Kidney (tissue), 14 donors: ENCODE measurements around the gene PCDH9. TPM values are rescaled to one million over a fixed set of nuclear protein-coding genes. Genes with fewer than 3 reads are reported as not detected.

ENCODE experiments used
- DNase-seq, 5 donors: peaks; one replicate each; pipeline ENCODE4 v3.0.0-alpha.2; 2013 to 2020
- FAIRE-seq: peaks from 2 replicates; lab custom pipeline; 2012; peaks lifted over from hg19 to GRCh38; lab: Jason Lieb, UNC
- H3K27ac ChIP-seq, 2 donors: one replicate each; pipeline ENCODE4 v1.7.0; 2013; ENCODE audit warnings: low read depth in 2 of 2, low read length in 2 of 2, inconsistent platforms in 1 of 2
- H3K27me3 ChIP-seq: one replicate; pipeline ENCODE4 v1.7.1; 2013; ENCODE audit warnings: low read length, inconsistent platforms; ENCODE audit not compliant: control insufficient read depth, insufficient read depth
- H3K36me3 ChIP-seq, 3 donors: one replicate each; pipeline versions ENCODE4 v1.7.0 to v1.7.1; 2013; ENCODE audit warnings: low read length in 3 of 3, control low read depth in 1 of 3, inconsistent platforms in 1 of 3; ENCODE audit not compliant: insufficient read depth in 3 of 3, control insufficient read depth in 2 of 3
- H3K4me1 ChIP-seq, 3 donors: one replicate each; pipeline versions ENCODE4 v1.7.0 to v1.7.1; 2013; ENCODE audit warnings: low read length in 3 of 3, inconsistent platforms in 1 of 3, low read depth in 1 of 3; ENCODE audit not compliant: control insufficient read depth in 2 of 3, insufficient read depth in 2 of 3
- H3K4me3 ChIP-seq, 3 donors: one replicate each; pipeline versions ENCODE4 v1.7.0 to v1.8.1; 2013; ENCODE audit warnings: low read length in 3 of 3, control low read depth in 1 of 3, inconsistent platforms in 1 of 3
- H3K9ac ChIP-seq, 3 donors: one replicate each; pipeline versions ENCODE4 v1.7.0 to v1.7.1; 2013; ENCODE audit warnings: low read length in 3 of 3, control low read depth in 1 of 3, inconsistent platforms in 1 of 3
- H3K9me3 ChIP-seq, 3 donors: one replicate each; pipeline versions ENCODE4 v1.7.0 to v1.7.1; 2013; ENCODE audit warnings: low read length in 3 of 3, control low read depth in 1 of 3, inconsistent platforms in 1 of 3; ENCODE audit not compliant: control insufficient read depth in 2 of 3, insufficient read depth in 1 of 3
- CTCF ChIP-seq: IDR thresholded peaks from 3 replicates; pipeline ENCODE4 v1.5.1; 2012; ENCODE audit warnings: mild to moderate bottlenecking, moderate library complexity, borderline replicate concordance; ENCODE audit not compliant: insufficient read depth; ENCODE audit errors: extremely low read depth
- intact Hi-C: fragments of 100-400 bp; cut with DNase I; formaldehyde crosslinking; loops from one replicate; pipeline ENCODE4 v1.11.1; 2022
- polyA plus RNA-seq: library from polyadenylated mRNA; stranded (reverse); fragments of 350-450 nt; fragmentation: Illumina TruSeq; extraction: RNeasy Lipid Tissue Mini Kit (QIAGEN cat#74804); gene quantifications from one replicate; pipeline ENCODE4 v1.2.3, GENCODE V29; 2014; ENCODE audit warnings: low read depth, low replicate concordance; ENCODE audit not compliant: insufficient read depth
- total RNA-seq: library from RNA; stranded (reverse); fragmentation: NEBNext Ultra II Directional; extraction: Animal tissue kit (Norgen Biotek cat#: 25700); gene quantifications from one replicate; pipeline ENCODE4 v1.2.1, GENCODE V29; 2021
- donor health status: control.
- donor health status: control.
- donor health status: control.
- donor health status: control.
- donor health status: control.
- donor health status: DM: yes; HTN: yes; CAD: no.
- donor health status: Normal renal cell carcinoma (clear cell type).

Gene PCDH9
- total and polyA plus RNA-seq, 2 donors from 2014 or later, result 1.6 to 9.5 TPM

GRCh38 chr13:67008075-67008668 lies 222.0 kb downstream of the PCDH9 start:
- Histone ChIP-seq H3K27me3 (no peaks in the 10 kb centered on the region), H3K4me1 (no peaks in the 10 kb centered on the region), H3K9me3 (no peaks in the 10 kb centered on the region), H3K36me3 (no peaks in the 10 kb centered on the region), H3K4me3 (no peak overlapping the region), H3K27ac (no peak overlapping the region), H3K9ac (no peak overlapping the region)
- DNase-seq (peak in 1 of 5 donors; percentile 6), FAIRE-seq (no peak)
- intact Hi-C loops, result no loop called here
- no peak for TF ChIP-seq CTCF

GRCh38 chr13:67004511-67004910 lies 225.6 kb downstream of the PCDH9 start:
- no peaks in the 10 kb centered on the region for H3K9me3 ChIP-seq
- no peak overlapping the region for H3K9ac ChIP-seq
- intact Hi-C loops, result no loop called here
- H3K4me1 ChIP-seq, result no peaks in the 10 kb centered on the region
- no peak overlapping the region for H3K27ac ChIP-seq
- no peak overlapping the region for H3K4me3 ChIP-seq
- no peak for DNase-seq
- H3K36me3 ChIP-seq, result no peaks in the 10 kb centered on the region
- no peak for TF ChIP-seq CTCF
- H3K27me3 ChIP-seq, result no peaks in the 10 kb centered on the region
- no peak for FAIRE-seq

GRCh38 chr13:67003743-67004142 lies 226.4 kb downstream of the PCDH9 start:
- Histone ChIP-seq H3K27me3 (no peaks in the 10 kb centered on the region), H3K9ac (no peak overlapping the region), H3K36me3 (no peaks in the 10 kb centered on the region), H3K27ac (no peak overlapping the region), H3K4me3 (no peak overlapping the region), H3K9me3 (no peaks in the 10 kb centered on the region), H3K4me1 (no peaks in the 10 kb centered on the region)
- intact Hi-C loops, result no loop called here
- DNase-seq, result no peak
- no peak for TF ChIP-seq CTCF
- FAIRE-seq, result no peak

- Histone ChIP-seq H3K4me1 (no peaks in the 10 kb centered on the region), H3K27ac (no peak overlapping the region), H3K27me3 (no peaks in the 10 kb centered on the region), H3K9ac (no peak overlapping the region), H3K9me3 (no peaks in the 10 kb centered on the region), H3K36me3 (no peaks in the 10 kb centered on the region), H3K4me3 (no peak overlapping the region)
- intact Hi-C loops, result no loop called here
- DNase-seq (no peak), FAIRE-seq (no peak)
- TF ChIP-seq CTCF, result no peak
Observed at GRCh38 chr13:67001363-67001762, 228.8 kb downstream of the PCDH9 start.
